Measurements from ENCODE around the gene NUDT14.

NUDT14 gene

DNA sequence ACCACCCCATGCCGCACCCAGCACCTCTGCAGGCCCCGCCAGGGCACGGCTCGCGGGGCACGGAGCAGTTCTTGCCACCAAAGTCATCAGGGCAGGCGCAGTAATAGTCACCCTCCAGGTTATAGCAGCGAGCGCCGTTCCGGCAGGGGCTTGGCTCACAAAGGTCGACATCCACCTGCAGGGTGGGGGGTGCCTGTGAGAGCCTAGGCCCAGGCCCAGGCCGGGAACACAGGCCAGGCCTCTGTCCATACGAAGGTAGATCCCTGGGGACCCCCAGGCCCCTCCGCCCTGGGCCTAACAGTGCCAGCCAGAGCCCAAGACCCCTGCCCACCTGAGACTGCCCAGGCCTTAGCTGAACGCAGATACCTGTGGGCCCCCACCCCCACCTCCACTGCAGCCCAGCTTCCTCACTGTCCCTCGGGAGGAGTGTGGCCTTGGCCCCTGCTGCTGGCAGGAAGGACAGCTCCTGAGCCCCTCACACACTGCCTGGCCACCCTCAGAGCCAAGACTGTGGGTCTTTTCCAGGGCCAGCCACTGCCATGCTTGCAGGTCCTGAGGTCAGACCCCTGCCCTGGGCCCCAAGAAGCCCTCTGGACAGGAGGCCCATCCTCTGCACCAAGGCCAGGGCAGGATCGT, 31.8 kb downstream of the NUDT14 start:
- DNase-seq (ENCODE audit: insufficient read length, low spot score) (no peak), FAIRE-seq (no peak)

- DNase-seq (ENCODE audit: insufficient read length, low spot score) (no peak), FAIRE-seq (no peak)
These were observed 32.4 kb downstream of the NUDT14 start for GRCh38 chr14:105148604-105149145.

GRCh38 chr14:105147671-105148603, 33.2 kb downstream of the NUDT14 start:
- FAIRE-seq (no peak), DNase-seq (ENCODE audit: insufficient read length, low spot score) (no peak)

GRCh38 chr14:105146976-105147635, 34.0 kb downstream of the NUDT14 start:
- DNase-seq (ENCODE audit: insufficient read length, low spot score) (no peak), FAIRE-seq (no peak)

- no peak for DNase-seq (ENCODE audit: insufficient read length, low spot score)
- FAIRE-seq = no peak
These were observed 34.7 kb downstream of the NUDT14 start for GRCh38 chr14:105146181-105146975.

DNA sequence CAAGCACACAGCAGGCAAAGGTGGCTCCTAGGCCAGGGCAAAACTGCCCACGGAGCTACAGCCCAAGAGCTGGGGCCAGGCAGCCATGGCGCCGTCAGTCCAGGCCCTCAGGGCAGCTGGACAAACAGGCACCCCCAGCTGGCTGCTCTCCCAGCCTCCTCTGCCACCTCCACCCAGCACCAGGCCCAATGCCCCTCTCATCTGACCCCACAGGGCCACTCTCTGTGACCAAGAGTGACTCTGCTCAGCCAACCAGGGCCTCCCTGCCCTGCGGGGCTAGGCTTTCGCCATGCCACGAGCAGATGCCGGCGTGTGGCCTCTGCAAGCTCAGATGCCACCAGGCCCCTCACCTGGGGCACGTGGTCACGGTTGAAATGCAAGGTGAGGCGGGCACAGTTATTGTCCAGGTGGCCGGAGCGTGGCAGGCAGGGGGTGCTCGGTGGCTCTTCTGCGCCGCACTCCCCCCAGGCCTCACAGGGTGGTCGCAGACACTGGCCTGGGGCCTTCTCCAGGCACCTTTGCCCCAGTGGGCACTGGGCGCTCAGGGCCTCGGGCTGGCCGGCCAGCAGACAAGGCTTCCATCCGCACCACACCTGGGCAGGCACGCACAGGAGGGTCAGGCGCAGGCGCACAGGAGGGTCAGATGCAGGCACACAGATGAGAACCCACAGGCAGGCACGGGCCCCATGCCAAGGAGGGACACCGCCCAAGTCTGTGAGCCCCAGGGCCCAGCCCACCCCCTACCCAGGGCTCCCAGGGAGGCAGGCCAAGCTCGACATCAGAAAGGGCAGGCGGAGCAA, 35.5 kb downstream of the NUDT14 start:
- DNase-seq (ENCODE audit: insufficient read length, low spot score) (no peak), FAIRE-seq (no peak)

DNA sequence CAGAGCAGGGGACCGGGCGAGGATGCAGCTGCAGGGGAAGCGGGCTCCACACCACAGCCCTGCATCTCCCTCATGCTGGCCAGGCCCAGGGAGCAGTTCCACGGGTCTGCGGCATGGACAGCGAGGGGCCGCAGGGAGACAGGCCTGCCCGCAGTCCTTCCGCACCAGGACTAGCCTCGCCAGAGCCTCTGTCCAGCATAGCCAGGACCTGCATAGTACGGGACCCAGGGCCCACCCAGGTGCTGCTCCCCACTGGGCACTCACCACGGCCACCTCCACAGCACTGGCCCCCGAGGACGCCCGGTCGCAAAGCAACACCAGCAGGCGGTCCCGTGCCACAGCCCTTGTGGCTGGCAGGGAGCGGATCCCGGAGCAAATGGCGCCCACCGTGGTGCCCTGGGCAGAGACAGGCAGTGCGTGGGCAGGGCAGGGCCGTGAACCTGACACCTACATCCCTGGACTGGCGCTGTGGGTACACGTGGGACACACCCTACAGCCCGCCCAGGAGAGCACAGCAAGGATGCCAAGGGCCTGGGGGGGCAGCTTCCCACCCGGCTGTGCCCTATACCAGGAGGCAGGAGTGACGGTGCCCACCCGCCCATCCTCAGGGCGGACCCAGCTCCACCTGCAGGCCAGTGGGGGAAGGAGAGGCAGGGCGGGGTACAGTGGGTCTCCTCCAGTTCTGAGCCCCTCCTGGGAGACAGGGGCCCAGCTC, 36.3 kb downstream of the NUDT14 start:
- FAIRE-seq = no peak
- no peak for DNase-seq (ENCODE audit: insufficient read length, low spot score)

GRCh38 chr14:105144026-105144665, 37.0 kb downstream of the NUDT14 start:
- DNase-seq (ENCODE audit: insufficient read length, low spot score) = no peak
- FAIRE-seq = peak; percentile 57

GRCh38 chr14:105143451-105144025, 37.6 kb downstream of the NUDT14 start:
- FAIRE-seq (no peak), DNase-seq (ENCODE audit: insufficient read length, low spot score) (no peak)

DNA sequence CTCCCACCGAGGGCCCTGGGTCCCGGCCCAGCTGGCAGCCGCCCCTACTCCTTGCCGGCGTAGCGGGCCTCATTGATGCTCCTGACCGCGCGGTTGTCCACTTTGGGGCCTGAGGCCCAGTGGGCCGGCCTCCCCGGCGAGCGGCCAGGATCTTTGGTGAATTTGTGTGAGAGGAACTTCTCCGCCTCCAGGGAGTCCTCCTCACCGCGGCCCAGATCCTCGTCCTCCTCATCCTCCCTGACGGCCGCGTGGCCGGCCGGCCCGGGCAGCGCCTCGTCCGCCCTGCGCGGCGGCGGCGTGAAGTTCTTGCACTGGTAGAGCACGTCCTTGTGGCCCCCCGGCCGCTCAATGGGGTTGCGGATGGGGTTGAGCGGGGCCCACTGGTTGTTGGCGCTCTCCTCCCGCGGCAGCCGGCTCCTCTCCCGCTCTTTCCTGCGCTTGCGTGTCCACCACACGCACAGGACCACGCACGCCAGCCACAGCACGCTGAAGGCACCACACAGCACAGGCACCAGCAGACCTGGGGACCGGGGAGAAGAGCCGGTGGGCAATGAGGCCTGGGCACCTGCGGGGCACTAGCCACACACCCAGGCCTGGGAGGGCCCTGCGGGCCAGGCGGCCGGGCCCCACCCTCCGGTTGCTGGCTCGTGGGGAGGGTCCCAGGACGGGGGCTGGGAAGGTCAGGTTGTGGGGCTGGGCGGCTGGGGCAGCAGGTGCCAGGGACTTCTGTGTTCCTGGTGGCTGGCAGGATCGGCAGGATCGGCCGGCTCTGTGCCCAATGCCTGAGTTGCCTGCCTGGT, 38.3 kb downstream of the NUDT14 start:
- DNase-seq (ENCODE audit: insufficient read length, low spot score) (no peak), FAIRE-seq (no peak)

- DNase-seq (ENCODE audit: insufficient read length, low spot score) = no peak
- FAIRE-seq = no peak
These were observed 39.4 kb downstream of the NUDT14 start for GRCh38 chr14:105141486-105142281.

GRCh38 chr14:105141026-105141425, 40.1 kb downstream of the NUDT14 start:
- DNase-seq (ENCODE audit: insufficient read length, low spot score) (no peak), FAIRE-seq (no peak)

DNA sequence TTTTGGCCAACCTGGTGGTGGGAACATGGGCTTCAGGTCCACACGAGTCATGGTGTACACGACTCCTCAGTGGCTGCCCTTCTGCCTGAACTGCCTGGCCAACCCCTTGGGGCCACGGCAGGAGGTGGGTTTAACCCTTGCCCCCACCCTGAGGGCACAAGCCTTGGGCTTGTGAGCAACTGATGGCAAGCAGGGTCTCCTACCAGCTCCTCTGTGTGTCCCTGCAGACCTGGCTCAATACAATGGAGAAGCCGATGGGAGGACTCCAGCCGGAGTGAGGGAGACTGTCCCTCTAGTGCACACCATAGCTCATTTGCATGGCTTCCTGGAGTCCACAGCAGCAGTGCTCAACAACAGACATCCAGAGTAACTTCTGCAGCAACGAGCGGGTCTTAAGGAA, 40.5 kb downstream of the NUDT14 start:
- no peak for DNase-seq (ENCODE audit: insufficient read length, low spot score)

DNA sequence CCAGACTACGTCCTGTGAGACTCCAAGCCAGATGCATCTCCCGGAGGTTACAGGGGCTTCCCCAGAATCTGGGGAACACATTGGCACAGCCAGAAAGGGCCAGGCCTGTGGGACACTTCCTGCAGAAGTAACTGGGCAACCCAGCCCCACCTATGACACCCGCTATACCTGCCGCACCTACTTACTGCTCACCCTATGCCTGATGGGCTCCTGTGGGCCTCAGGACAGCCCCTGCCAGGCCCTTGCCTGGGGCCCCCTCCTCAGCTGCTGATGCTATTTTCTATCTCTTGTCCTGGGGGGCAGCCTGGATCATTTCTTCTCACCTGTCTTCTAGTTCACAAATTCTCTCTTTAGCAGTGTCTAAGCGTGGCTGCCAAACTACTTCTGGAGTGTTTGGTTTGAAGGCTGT, 41.3 kb downstream of the NUDT14 start:
- DNase-seq (ENCODE audit: insufficient read length, low spot score) (no peak), FAIRE-seq (no peak)

More for the DNA sequence above, 40.5 kb downstream of the NUDT14 start:
- FAIRE-seq = peak; percentile 44

DNA sequence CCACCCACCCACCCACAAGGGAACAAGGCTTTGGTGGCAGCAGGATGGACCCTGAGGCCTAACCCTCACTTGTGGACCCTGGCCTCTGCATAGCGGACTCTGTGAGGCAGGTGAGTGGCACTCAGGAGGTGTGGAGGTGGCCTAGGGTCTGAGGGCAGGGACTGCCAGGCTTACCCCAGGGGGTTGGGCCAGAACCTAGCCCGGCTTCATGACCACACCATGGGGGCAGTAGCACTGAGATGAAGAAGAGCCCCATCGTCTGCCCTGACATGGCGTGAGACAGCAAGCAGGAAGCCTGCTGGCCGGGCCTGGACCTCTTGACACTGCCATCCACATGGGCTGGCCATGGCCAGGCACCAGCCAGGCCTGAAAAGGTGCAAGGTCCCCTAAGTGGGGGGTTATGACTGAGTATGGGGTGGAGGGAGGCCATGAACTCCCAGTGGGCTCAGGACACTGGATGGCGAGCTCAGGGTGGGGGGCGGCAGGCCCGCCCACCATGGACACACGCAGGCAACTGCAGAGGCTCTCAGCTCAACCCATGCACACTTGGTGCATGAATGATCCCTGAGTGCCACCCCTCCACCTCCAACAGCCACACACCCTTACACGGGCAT, 41.8 kb downstream of the NUDT14 start:
- DNase-seq (ENCODE audit: insufficient read length, low spot score) (no peak), FAIRE-seq (no peak)

DNA sequence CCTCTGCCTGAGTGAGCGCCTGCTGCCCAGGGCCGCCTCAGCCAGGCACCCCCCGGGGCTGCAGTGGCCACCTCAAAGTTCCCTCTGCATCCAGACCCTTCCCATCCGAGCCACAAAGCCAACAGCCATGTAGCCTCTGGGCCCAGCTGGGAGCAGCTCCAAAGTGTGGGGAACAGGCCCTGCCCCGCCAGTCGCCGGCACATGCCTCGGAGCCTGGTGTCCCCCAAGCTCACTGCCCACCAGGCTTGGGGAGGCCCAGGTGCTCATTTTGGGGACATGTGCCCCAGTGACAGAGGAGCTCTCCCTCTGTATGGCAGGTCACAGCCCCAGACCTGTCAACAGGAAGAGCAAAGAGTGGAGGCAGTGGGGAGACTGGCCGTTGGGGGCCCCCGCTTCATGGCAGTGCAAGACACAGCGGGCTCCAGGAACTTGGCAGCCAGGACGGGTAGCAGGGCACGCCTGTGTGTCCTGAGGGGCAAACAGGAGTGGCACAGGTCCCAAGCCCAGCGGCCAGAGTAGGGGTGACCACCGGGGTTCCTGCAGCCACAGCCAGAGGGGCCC, 42.5 kb downstream of the NUDT14 start:
- DNase-seq (ENCODE audit: insufficient read length, low spot score) (no peak), FAIRE-seq (no peak)

Measured in HTR-8/SVneo (cell line).